ENCODE measurements around the gene NINJ1.
"Not testable (repeated sequence)": the region's sequence is repeated elsewhere in the genome, so short reads cannot be mapped to it uniquely, and the experiment has no call there.

Gene NINJ1

DNA sequence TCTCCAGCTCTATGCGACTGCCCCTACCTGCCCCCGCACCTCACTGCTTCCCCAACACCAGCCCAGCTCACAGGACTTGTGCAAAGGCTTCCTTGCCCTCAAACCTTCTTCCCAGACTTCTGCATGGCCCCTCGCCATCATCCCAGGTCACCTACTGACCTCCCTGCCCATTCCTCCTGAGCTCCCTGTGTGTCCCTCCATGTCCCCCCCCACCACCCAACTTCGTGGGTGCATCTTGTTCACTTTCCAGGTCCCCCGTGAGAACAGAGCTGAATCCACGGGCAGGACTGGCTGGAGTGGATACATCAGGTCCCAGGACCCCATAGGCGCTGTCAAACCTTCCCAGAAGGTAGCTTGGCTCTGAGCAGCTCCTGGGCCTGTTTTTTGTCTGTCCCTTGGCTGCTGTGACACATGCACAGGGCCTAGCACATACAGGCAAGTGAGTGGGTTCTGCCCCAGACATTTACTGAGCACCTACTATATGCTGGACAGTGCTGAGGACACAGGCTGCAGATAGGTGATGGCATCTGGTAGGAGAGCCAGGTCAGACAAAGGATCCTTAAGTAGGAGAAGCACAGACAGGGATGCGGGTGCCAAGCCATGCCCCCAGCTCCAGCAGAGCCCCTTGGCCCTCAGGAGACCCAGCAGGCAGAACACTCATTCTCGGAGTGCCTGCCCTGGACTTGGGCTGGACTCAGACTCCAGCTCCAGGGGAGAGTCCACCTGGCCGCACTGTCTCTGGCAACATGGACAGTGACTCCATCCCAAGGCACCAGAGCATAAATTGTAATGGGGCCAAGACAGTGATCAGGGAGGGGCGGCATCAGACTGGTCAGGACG is 15.0 kb downstream of the NINJ1 start:
- DNase-seq, result peak in 1 of 2 donors; percentile 11

DNA sequence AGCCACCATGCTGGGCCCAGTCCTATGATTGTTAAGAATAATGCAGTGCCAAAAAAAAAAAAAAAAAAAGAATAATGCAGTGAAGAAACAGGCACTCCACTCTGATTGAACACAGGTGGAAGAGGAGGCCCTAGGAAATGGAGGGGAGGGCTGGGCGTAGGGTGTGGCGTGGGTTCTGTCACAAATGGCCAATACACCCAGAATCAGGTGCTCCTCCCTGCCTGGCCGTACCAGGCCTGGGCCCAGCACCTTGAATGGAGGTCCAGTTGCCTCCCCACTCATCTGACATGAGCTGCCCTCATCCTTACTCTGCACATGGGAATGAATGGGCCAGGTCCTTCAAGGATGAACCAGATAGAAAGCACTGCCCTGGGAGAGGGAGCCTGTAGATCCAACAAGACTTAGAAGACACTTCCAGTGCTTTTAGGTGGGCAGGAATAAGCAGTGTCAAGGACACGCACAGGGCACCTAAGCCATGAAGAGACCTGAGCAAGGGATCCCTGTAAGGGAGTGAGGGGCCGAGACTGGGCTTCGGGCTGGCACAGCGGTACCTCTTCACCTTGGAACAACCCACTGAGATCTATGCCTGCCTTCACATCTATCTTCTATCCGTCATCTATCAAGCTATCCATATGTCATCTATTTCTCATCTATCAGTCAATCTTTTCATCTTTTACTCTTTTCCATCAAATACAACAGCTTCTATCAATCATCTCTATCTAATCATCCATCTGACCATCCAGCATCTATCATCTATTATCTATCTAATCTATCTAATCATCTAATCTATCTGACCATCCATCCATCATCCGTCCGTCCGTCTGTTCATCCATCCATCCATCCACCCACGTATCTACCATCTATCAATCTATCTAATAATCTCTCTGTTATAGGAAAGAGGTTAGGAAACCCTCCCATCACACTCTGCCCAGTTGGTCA is 15.9 kb downstream of the NINJ1 start:
- peak in 1 of 2 donors; percentile 11 for DNase-seq

DNA sequence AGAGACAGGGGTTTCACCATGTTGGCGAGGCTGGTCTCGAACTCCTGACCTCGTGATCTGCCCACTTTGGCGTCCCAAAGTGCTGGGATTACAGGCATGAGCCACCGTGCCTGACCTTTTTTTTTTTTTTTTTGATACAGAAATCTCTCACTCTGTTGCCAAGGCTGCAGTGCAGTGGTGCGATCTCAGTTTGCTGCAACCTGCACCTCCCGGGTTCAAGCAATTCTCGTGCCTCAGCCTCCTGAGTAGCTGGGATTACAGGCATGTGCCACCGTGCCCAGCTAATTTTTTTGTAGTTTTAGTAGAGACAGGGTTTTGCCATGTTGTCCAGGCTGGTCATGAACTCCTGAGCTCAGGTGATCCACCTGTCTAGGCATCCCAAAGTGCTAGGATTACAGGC is 16.5 kb downstream of the NINJ1 start:
- DNase-seq, result not testable (repeated sequence)

DNA sequence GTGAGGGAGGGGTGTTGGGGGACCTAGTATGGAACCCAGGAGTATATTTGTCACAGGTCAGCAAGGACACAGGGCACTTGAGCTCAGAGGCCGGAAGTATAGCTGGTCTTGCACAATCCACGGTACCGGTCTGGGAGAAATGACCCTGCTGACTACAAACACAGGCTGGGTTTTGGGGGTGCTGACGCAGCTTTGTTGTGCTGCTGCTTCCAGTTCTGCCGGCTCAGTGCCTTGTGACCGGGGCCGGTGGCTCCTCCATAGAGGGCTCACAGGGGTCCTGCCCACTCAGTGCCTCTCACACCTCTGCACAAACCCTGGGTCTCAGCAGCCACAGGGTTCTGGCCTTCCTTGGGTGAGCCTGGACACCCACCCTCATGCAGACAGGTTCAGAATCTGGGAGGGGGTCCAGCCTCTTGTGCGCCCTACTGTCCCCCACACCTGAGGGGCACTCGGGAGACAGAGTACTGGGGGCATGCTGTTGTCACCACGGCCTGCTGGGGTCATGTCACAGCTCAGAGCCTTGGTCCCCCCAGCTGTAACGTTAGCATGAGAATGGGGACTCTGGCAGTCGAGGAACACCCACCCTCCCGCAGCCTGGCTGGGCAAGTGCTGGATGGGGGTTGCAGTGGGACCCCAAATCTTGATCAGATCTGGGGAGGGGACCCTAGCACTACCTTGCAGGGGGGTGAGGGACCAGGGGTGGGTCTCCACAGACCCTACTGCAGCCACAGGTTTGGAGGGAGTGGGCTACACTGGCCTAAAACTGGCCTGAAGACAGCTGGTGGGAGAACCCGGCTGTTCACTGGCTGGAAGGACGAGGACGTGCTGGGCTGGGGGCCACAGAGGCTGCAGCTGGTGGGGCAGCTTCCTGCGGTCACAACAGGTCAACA is 17.7 kb downstream of the NINJ1 start:
- peak in 1 of 2 donors; percentile 82 for DNase-seq

- no peak for DNase-seq
Observed at GRCh38 chr9:93115486-93116071, 18.5 kb downstream of the NINJ1 start.

GRCh38 chr9:93114984-93115335 is 19.1 kb downstream of the NINJ1 start:
- DNase-seq, result no peak

DNA sequence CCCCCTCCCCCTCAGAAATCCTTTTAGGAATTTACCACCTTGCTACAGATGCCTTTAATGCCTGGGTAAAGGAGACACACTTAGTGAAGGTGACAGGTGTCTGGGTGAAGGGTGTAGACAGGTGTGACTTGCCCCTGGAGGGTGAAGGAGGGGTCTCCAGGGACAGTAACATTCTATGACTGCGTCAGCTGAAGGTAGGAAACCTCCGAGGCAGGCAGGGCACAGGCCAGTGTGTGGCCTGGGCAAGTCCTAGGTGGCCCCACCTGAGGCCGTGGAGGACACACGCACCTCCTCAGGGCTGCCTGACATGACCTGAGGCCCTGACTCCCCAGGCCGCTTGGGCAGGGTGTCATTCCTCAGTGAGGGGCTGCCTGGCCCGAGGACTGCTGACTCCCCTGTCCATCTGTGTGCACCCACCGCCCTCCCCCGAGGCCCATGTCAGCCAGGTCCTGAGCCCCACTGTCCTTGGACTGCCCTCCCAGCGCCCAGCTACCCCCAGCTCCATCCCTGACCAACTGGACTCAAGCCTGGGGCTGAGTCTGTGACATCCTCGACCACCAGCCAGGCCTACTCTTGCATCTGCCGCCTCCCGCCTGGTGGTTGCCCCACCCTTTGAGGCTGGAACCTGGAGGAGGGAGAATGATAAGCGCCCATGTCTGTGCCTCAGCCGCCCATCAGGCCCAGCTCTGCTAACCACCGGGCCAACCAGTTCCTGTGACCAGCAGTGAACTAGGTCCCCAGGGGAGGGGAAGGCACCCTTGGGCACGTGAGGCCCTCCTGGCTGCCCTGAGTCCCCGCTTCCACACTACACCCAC is 19.7 kb downstream of the NINJ1 start:
- DNase-seq, result peak in 1 of 2 donors; percentile 20

- no peak for DNase-seq
Observed at GRCh38 chr9:93112864-93113389, 21.1 kb downstream of the NINJ1 start.

GRCh38 chr9:93112116-93112863 is 21.8 kb downstream of the NINJ1 start:
- DNase-seq, result peak in 1 of 2 donors; percentile 47

- peak in 1 of 2 donors; percentile 80 for DNase-seq
Observed at GRCh38 chr9:93111371-93112115, 22.5 kb downstream of the NINJ1 start.

DNA sequence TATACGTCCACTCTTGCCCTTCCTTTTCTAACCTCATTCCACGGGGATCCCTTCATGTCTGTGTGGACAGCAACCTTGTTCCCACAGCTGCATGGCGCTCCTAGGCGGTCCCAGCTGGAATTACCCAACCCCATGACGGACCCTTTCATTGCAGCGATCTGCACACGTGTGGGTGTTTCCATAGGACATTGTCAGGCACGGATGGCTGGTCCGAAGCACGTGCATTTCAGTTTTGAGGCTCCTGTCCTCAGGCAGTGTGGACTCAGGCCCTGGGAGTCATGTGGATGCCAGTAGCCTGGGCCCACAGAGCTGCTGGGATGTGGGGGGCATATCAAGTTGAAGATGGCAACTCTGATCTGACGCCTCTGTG is 23.1 kb downstream of the NINJ1 start:
- peak in 1 of 2 donors; percentile 10 for DNase-seq

DNA sequence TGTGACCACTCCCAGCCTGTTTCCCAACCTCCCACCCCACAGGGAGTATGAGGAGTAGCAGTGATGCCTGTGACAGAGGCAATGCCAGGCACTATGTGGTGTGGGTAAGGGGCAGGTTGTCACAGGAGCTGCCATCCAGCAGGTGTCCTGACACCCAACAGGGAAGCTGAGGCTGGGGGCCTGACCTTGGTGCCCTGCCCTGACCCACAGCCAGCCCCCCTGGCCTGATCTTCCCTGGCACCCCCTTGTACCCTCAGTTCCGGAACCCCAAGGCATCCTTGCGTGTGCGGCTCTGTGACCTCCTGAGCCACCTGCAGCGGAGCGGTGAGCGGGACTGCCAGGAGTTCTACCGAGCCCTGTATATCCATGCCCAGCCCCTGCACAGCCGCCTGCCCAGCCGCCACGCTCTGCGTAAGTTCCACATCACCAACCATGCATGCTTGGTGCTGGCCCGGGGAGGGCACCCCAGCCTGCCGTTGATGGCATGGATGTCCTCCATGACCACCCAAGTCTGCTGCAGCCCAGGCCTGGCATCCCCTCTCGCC is 23.7 kb downstream of the NINJ1 start:
- peak in 1 of 2 donors; percentile 10 for DNase-seq

GRCh38 chr9:93108291-93109041 is 25.6 kb downstream of the NINJ1 start:
- no peak for DNase-seq

- no peak for DNase-seq
Observed at GRCh38 chr9:93107825-93108161, 26.3 kb downstream of the NINJ1 start.

DNA sequence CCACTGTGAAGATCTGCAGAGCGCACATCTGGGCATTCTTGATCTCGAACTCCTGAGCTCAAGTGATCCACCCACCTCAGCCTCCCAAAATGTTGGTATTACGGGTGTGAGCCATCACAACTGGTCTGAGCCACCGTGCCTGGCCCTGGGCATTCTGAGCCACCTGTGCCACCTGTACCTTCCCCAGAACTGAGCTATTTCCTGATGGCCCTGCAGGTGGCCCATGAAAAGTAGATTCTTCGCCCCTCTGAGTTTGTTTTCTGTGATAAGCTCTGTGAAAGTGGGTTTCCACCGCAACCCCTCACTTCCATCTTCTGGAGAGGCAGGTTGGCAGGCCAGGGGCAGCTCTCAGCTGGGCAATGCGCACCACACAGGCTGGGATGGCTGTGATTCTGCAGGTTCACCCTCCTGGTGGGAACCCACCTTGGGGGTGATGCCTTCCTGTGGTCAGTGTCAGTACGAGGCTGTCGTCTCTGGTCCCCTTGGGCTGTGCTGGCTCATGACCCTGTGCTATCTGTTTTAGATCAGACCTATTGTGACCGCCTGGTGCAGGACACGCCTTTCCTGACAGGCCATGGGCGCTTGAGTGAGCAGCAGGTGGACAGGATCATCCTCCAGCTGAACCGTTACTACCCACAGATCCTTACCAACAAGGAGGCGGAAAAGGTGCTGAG is 26.8 kb downstream of the NINJ1 start:
- peak in 1 of 2 donors; percentile 3 for DNase-seq

- DNase-seq, result no peak
Observed at GRCh38 chr9:93105620-93106019, 28.4 kb downstream of the NINJ1 start.

DNA sequence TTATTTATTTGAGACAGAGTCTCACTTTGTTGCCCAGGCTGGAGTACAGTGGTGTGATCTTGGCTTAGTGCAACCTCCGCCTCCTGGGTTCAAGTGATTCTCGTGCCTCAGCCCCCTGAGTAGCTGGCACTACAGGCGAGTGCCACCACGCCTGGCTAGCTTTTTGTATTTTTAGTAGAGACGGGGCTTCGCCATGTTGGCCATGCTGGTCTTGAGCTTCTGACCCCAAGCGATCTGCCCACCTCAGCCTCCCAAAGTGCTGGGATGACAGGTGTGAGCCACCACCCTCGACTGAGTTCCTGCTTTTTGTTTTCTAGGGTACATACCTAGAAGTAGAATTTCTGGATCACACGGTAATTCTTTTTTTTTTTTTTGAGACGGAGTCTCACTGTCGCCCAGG is 33.0 kb downstream of the NINJ1 start:
- peak in 1 of 2 donors; percentile 7 for DNase-seq

- no peak for DNase-seq
Observed at GRCh38 chr9:93100276-93100636, 33.8 kb downstream of the NINJ1 start.
